NCI-H69 (cell line): ENCODE measurements around the gene MICALL2.

Source experiments
- DNase-seq: peaks from one replicate; lab custom pipeline; 2025; lab: John Stamatoyannopoulos, UW

The MICALL2 gene

GRCh38 chr7:1433128-1433920, 25.9 kb downstream of the MICALL2 start:
- DNase-seq: no peak

DNA sequence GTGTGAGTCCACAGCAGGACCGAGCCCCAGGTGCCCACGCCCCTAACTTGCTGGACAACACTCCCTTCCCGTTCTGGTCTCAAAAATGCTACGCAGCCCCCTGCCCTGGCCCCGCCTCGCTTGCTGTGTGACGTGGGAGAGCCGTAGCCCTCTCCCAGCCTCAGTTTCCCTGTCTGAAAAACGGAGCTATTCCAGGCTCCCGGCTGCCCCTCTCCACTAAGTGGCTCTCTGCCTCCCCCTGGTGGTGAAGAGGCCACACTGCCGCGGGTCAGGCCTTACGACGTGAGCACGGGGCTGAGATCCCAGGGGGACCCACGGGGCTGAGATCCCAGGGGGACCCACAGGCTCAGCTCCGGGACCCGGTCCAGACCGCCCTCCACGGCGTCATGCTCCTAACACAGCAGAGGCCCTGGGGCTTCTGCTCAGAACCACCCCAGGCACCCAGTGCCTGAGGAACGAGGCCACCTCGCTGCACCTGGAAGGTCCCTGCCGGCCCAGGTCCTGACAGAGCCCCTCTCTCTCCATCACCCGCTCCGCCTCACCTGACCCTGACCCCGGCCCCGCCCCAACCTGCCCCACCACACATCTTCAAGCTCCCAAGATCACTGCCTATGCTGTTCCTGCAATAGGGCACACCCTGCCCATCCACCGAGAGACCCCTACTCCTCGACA, 26.7 kb downstream of the MICALL2 start:
- peak; percentile 78 for DNase-seq

- DNase-seq: peak; percentile 87
Observed at GRCh38 chr7:1431634-1432380, 27.5 kb downstream of the MICALL2 start.

DNA sequence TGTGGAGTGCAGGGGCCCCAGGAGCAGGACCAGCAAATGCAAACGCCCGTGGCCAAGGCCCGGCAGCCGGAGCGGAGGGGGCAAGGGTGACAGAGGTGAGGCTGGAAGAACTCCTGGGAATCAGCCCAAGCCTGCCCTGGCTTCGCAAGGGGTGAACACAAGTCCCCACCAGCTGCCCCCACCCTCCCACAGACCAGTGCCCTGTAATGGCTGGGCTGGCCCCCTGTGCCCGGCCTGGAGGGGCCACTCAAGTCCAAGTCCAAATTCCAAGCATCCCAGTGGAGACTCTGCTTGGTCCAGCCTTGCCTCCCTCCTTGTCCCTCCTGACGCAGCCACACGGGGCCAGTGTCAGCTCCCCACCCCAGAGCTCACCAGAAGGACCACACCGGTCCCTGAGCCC, 28.0 kb downstream of the MICALL2 start:
- no peak for DNase-seq

DNA sequence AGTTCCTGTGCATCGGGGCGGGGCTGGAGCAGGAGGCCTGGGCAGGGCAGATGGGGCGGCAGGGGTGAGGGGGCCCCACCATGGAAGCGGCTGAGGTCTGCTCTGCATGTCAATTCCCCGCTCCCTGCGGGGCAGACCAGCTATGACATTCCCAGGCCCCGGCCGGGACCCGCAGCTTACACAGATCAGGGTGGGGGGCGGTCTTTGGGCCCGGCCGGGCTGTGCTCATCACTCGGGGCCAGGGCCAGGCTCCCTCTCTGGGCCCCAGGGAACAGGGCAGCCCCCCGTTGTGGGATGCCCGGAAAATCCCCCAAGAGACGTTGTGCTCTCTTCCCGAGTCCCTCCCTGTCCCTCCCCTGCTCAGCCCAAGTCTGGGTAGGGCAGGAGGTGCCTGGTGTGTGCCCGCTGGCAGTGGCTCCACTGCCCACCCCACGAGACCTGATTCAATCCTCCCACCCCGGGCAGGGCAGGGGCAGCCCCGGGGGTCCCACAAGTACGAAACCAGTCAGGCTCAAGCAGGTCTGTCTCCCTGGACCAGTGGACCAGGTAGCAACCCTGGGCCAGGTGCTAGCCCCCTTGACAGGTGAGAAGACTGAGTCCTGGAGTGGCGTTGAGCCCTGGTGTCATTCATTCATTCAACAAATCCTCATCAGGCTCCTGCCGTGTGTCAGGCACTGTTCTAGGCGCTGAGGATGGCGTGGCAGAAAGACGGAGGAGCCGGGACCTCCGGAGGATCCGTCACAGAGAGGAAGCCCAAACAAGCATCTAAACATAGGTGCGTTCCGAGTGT, 29.0 kb downstream of the MICALL2 start:
- no peak for DNase-seq

DNA sequence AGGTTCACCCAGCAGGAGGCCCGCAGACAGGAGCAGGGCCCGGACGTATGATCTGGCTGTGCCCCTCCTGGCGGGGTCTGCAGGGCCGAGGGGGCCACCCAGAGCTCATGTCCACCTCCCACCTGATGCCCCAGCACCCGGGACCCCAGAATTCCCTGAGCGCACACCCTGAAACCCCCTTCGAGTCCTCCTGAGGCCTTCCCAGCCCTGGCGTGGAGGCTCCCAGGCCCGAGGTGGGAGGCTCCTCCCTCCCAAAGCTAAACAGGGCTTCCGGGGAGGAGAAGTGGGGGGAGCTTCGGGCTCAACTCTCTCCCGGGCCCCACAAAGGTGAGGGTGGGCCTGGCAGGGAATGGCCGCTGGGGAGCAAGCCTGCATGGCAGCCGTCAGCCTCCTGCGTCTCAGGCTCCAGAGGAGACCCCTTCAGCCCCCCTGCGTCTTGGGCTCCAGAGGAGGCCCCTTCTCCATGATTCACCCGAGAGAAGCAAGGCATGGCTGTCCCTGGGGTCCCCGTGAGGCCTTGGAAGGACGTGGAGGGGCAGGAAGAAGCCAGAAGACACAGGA, 30.2 kb downstream of the MICALL2 start:
- DNase-seq: no peak

GRCh38 chr7:1427064-1427657, 32.1 kb downstream of the MICALL2 start:
- DNase-seq: no peak

GRCh38 chr7:1426474-1426873, 32.8 kb downstream of the MICALL2 start:
- no peak for DNase-seq

DNA sequence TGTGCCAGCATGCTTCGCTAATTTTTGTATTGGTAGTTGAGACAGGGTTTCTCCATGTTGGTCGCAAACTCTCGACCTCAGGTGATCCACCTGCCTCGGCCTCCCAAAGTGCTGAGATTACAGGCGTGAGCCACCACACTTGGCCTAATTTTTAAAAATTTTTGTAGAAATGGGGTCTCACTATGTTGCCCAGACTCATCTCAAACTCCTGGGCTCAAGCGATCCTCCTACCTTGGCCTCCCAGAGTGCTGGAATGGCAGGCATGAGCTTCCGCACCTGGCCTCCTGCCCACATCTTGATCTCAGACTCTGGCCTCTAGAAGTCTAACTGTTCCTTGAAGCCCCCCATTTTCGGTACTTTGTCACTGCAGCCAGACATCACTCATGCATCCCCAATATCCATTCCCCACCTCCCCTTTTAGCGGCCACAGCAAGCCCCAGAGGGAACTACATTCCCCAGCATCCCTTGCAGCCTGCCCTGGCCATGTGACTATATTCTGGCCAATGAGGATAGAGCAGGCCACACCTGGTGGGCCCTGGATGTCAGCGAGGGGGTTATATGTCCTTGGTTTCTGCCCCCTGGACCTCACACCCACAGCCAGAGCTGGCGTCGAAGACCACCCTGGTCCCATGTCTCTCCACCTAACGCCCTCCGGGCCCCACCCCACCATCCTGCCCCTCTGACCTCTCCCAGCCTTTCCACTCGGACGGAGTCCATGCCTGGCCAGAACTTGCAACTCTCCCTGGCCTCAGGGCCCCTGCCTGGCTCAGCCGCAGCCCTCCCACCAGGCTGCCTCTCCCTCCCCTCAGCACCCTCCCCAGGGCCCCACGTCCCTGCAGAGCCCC, 33.8 kb downstream of the MICALL2 start:
- peak; percentile 26 for DNase-seq

GRCh38 chr7:1424041-1424440, 35.2 kb downstream of the MICALL2 start:
- DNase-seq: no peak

- no peak for DNase-seq
Observed at GRCh38 chr7:1423264-1423811, 35.9 kb downstream of the MICALL2 start.

GRCh38 chr7:1422512-1423263, 36.6 kb downstream of the MICALL2 start:
- peak; percentile 99 for DNase-seq

DNA sequence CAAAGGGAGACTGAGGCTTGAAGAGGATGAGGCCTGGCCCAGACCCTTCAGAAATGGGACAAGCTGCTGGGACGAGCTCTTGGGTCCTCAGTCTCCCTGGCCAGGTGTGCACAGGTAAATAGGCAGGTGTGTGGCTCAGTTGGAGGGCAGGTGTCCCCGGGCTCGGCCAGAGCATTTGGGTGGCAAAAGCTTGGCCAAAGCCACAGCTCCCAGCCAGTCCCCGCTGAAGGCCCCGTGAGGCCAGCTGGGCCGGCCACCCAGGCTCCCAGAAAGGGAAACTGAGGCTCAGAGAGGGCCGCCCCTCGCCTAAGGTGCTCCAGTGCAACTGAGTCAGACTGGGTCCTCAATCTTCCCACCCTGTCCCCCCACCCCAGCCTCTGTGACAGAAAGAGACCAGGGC, 37.3 kb downstream of the MICALL2 start:
- DNase-seq: peak; percentile 40

- no peak for DNase-seq
Observed at GRCh38 chr7:1421020-1421790, 38.1 kb downstream of the MICALL2 start.

GRCh38 chr7:1419688-1420087, 39.6 kb downstream of the MICALL2 start:
- peak; percentile 31 for DNase-seq

GRCh38 chr7:1419310-1419634, 40.0 kb downstream of the MICALL2 start:
- DNase-seq: no peak

GRCh38 chr7:1418505-1419309, 40.6 kb downstream of the MICALL2 start:
- peak; percentile 82 for DNase-seq
